Measurements from ENCODE around the gene SYTL2. TPM values are rescaled to one million over a fixed set of nuclear protein-coding genes. Genes with fewer than 3 reads are reported as not detected.

SYTL2 gene
- 2.9 and 18.8 TPM in 2 replicates for total RNA-seq (ENCODE audit: low replicate concordance)

GRCh38 chr11:85810871-85811611 lies at the start of gene SYTL2:
SYTL2 (minus strand) TSS chr11:85811141; CDS start chr11:85757725, 53,416 bp downstream.

GRCh38 chr11:85855341-85855656 lies 44.4 kb upstream of the SYTL2 start, which contains the start of gene CCDC83:
CCDC83 (plus strand) TSS chr11:85855383; CDS start chr11:85865124, 9,741 bp downstream.

GRCh38 chr11:85685820-85686459 lies 125.0 kb downstream of the SYTL2 start, which contains the start of gene CCDC89:
CCDC89 (minus strand) TSS chr11:85686195; CDS start chr11:85686130, 65 bp downstream.

GRCh38 chr11:85664615-85665481 lies 146.1 kb downstream of the SYTL2 start, which contains the start of gene CREBZF:
CREBZF (minus strand) TSS chr11:85665129; CDS start chr11:85664875, 254 bp downstream.

GRCh38 chr11:85647604-85648299 lies 163.2 kb downstream of the SYTL2 start, which contains the start of gene TMEM126A:
TMEM126A (plus strand) TSS chr11:85647967; CDS start chr11:85650256, 2,289 bp downstream.

Other genes with a start within 250 kb of the SYTL2 start
- 0.45 and 4.6 TPM in 2 replicates for gene DLG2, start 183.8 kb downstream of the SYTL2 start, total RNA-seq (ENCODE audit: low replicate concordance)
- 27.3 and 47.4 TPM in 2 replicates for gene TMEM126B, start 182.5 kb downstream of the SYTL2 start, total RNA-seq (ENCODE audit: low replicate concordance)
- 20.7 and 33.9 TPM in 2 replicates for gene TMEM126A, start 163.2 kb downstream of the SYTL2 start, total RNA-seq (ENCODE audit: low replicate concordance)
- 26.3 and 30.7 TPM in 2 replicates for gene CREBZF, start 146.0 kb downstream of the SYTL2 start, total RNA-seq (ENCODE audit: low replicate concordance)
- 2.6 and 5.6 TPM in 2 replicates for gene CCDC89, start 124.9 kb downstream of the SYTL2 start, total RNA-seq (ENCODE audit: low replicate concordance)
- gene CCDC83, start 44.2 kb upstream of the SYTL2 start, total RNA-seq (ENCODE audit: low replicate concordance), result not detected in 2 replicates

Data from smooth muscle cell of the coronary artery (primary cell).